Neural progenitor cell (in vitro differentiated cells): Measurements from ENCODE around the gene ZNF691. TPM values are rescaled to one million over a fixed set of nuclear protein-coding genes. Genes with fewer than 3 reads are reported as not detected.
A peak's percentile ranks its signal among the peaks of the same experiment; 100 is the strongest.

Source experiments
- DNase-seq: peaks from one replicate; pipeline ENCODE4 v3.0.0-alpha.2; 2016; ENCODE audit warnings: low spot score
- H2AFZ ChIP-seq: fragments of 200-600 bp; sonication (generic); replicated peaks from 2 replicates; pipeline ENCODE4 v1.6.1; 2016; ENCODE audit warnings: antibody characterized with exemption
- H3F3A ChIP-seq: fragments of 200-600 bp; sonication (generic); 2 replicates; pipeline ENCODE4 v1.6.1; 2016; ENCODE audit warnings: antibody characterized with exemption, low read depth
- H3K27ac ChIP-seq: fragments of 200-600 bp; sonication (generic); 2 replicates; pipeline ENCODE4 v1.5.1; 2016; ENCODE audit warnings: mild to moderate bottlenecking
- H3K27me3 ChIP-seq: fragments of 200-600 bp; sonication (generic); 2 replicates; pipeline ENCODE4 v1.6.1; 2016; ENCODE audit warnings: mild to moderate bottlenecking, moderate library complexity
- H3K36me3 ChIP-seq: fragments of 200-600 bp; sonication (generic); 2 replicates; pipeline ENCODE4 v1.5.1; 2016
- H3K4me1 ChIP-seq: fragments of 200-600 bp; sonication (generic); 2 replicates; pipeline ENCODE4 v1.6.1; 2016; ENCODE audit warnings: mixed run types
- H3K4me2 ChIP-seq: fragments of 200-600 bp; sonication (generic); 2 replicates; pipeline ENCODE4 v1.6.1; 2016
- H3K4me3 ChIP-seq: fragments of 200-600 bp; sonication (generic); 2 replicates; pipeline ENCODE4 v1.5.1; 2016
- H3K79me2 ChIP-seq: fragments of 200-600 bp; sonication (generic); 2 replicates; pipeline ENCODE4 v1.6.1; 2016; ENCODE audit warnings: low read depth
- H3K9ac ChIP-seq: fragments of 200-600 bp; sonication (generic); 2 replicates; pipeline ENCODE4 v1.6.1; 2016
- H3K9me3 ChIP-seq: fragments of 200-600 bp; sonication (generic); 2 replicates; pipeline ENCODE4 v1.5.1; 2016; ENCODE audit warnings: low read depth
- H4K20me1 ChIP-seq: fragments of 200-600 bp; sonication (generic); 2 replicates; pipeline ENCODE4 v1.6.1; 2016; ENCODE audit warnings: low read depth
- H3K27ac Mint-ChIP-seq: 3 replicates; pipeline ENCODE4 v1.8.0; 2021; ENCODE audit warnings: mixed read lengths
- H3K27me3 Mint-ChIP-seq: 2 replicates; pipeline ENCODE4 v1.8.0; 2022; ENCODE audit warnings: low read depth, mild to moderate bottlenecking, inconsistent platforms, moderate library complexity, mixed read lengths; ENCODE audit not compliant: insufficient read depth
- H3K36me3 Mint-ChIP-seq: 3 replicates; pipeline ENCODE4 v1.8.0; 2021; ENCODE audit warnings: mixed read lengths
- H3K4me1 Mint-ChIP-seq: 3 replicates; pipeline ENCODE4 v1.8.0; 2021; ENCODE audit warnings: mixed read lengths
- H3K4me3 Mint-ChIP-seq: 3 replicates; pipeline ENCODE4 v1.8.0; 2021; ENCODE audit warnings: mild to moderate bottlenecking, moderate library complexity, mixed read lengths
- H3K9me3 Mint-ChIP-seq: 3 replicates; pipeline ENCODE4 v1.8.0; 2020; ENCODE audit warnings: mixed read lengths
- EZH2 ChIP-seq: fragments of 200-600 bp; sonication (generic); IDR thresholded peaks from 2 replicates; pipeline ENCODE4 v1.6.1; 2017; ENCODE audit warnings: antibody characterized with exemption, mild to moderate bottlenecking, moderate library complexity
- EZH2phosphoT487 ChIP-seq: fragments of 200-600 bp; sonication (generic); IDR thresholded peaks from 2 replicates; pipeline ENCODE4 v1.6.1; 2017; ENCODE audit warnings: antibody characterized with exemption
- total RNA-seq: library from RNA; depleted of rRNA; stranded (reverse); fragments of >200 nt; gene quantifications from 2 replicates; pipeline ENCODE4 v1.2.3, GENCODE V29; 2015; ENCODE audit warnings: low replicate concordance
- TF ChIP-seq, protein P1 (sequence below): fragments of 200-600 bp; sonication (generic); IDR thresholded peaks from 2 replicates; pipeline ENCODE4 v1.5.1; 2017; ENCODE audit warnings: antibody characterized with exemption, mild to moderate bottlenecking

The ZNF691 gene
- total RNA-seq, 1 donor from 2014 or later = 17.6 TPM

DNA sequence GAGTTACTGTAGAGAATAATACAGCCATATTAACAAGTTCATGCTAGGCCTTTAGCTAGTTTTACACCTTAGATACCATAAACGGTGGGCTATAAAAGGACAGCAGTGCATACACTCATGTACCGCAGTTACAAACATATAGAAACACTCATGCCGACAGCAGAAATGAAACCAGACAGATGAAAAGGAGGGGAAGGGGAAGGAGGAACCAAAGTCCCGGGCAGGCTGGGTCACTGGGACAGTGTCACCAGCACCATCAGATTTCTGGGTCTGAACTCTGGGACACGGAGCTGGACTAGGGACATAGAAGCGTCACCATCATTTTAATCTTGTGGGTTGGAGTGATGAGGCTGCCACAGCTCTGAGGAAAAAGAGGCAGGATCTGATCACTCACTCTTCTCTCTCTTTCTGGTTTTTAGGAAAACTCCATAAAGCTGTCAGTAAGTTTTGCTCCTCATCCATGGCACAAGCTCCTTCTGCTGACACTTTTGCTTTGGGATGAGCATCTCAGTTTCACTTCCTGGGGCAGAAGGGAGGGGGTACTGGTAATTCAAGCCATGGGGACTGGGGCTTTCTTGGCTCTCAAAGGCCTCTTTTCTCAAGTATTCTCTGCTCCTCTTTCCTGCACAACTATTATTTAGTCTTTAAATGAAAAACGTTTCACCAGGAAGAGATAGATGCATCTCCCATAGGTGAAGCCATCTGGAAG lies 7.8 kb upstream of the ZNF691 start:
- peaks cover 2% of the 10 kb centered on the region for H3K4me1 Mint-ChIP-seq
- Histone ChIP-seq H3K4me3 (no peak overlapping the region), H2AFZ (no peak overlapping the region), H3K27ac (no peak overlapping the region), H3K4me1 (no peaks in the 10 kb centered on the region), H3K4me2 (no peak overlapping the region), H4K20me1 (no peaks in the 10 kb centered on the region), H3K9me3 (no peaks in the 10 kb centered on the region), H3K79me2 (no peaks in the 10 kb centered on the region), H3F3A (no peaks in the 10 kb centered on the region), H3K9ac (no peak overlapping the region), H3K27me3 (no peaks in the 10 kb centered on the region), H3K36me3 (no peaks in the 10 kb centered on the region)
- H3K27me3 Mint-ChIP-seq = peaks cover 6% of the 10 kb centered on the region
- no peak overlapping the region for H3K4me3 Mint-ChIP-seq
- H3K36me3 Mint-ChIP-seq = peaks cover 5% of the 10 kb centered on the region
- DNase-seq = no peak
- H3K27ac Mint-ChIP-seq = no peak overlapping the region
- TF ChIP-seq, protein P1, sequence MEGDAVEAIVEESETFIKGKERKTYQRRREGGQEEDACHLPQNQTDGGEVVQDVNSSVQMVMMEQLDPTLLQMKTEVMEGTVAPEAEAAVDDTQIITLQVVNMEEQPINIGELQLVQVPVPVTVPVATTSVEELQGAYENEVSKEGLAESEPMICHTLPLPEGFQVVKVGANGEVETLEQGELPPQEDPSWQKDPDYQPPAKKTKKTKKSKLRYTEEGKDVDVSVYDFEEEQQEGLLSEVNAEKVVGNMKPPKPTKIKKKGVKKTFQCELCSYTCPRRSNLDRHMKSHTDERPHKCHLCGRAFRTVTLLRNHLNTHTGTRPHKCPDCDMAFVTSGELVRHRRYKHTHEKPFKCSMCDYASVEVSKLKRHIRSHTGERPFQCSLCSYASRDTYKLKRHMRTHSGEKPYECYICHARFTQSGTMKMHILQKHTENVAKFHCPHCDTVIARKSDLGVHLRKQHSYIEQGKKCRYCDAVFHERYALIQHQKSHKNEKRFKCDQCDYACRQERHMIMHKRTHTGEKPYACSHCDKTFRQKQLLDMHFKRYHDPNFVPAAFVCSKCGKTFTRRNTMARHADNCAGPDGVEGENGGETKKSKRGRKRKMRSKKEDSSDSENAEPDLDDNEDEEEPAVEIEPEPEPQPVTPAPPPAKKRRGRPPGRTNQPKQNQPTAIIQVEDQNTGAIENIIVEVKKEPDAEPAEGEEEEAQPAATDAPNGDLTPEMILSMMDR = no peak
- no peak for TF ChIP-seq EZH2
- TF ChIP-seq EZH2phosphoT487 = no peak
- H3K9me3 Mint-ChIP-seq = no peaks in the 10 kb centered on the region

DNA sequence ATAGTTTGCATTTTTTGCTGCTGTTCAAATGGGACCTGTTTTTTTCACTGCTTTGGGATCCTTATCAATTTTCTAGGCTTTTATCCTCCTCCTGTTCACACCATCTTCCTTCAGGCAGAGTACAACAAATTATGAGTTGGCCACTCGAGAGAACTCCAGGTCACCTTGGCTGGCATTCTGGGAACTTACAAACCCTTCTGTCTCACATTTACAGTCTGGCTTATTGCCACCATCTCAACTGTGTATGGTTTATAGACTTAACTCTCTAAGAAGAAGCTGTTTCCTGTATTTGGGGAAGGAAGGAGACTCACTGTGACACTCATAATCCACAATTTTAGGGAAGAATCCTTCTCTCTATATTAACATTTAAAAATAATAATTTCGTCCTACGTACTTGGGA lies 5.4 kb upstream of the ZNF691 start:
- Histone ChIP-seq H3K4me2 (no peak overlapping the region), H3K9ac (no peak overlapping the region), H4K20me1 (no peaks in the 10 kb centered on the region), H3K27ac (no peak overlapping the region), H3K4me3 (no peak overlapping the region), H3K4me1 (no peaks in the 10 kb centered on the region), H3K36me3 (no peaks in the 10 kb centered on the region), H3K79me2 (no peaks in the 10 kb centered on the region), H3K27me3 (no peaks in the 10 kb centered on the region), H3K9me3 (no peaks in the 10 kb centered on the region), H2AFZ (no peak overlapping the region), H3F3A (peaks cover 12% of the 10 kb centered on the region)
- peaks cover 4% of the 10 kb centered on the region for H3K27me3 Mint-ChIP-seq
- DNase-seq = no peak
- no peak overlapping the region for H3K27ac Mint-ChIP-seq
- H3K36me3 Mint-ChIP-seq = peaks cover 5% of the 10 kb centered on the region
- peaks cover 2% of the 10 kb centered on the region for H3K4me1 Mint-ChIP-seq
- H3K4me3 Mint-ChIP-seq = no peak overlapping the region
- no peak for TF ChIP-seq EZH2phosphoT487
- no peak for TF ChIP-seq EZH2
- TF ChIP-seq, protein P1 = no peak
- no peaks in the 10 kb centered on the region for H3K9me3 Mint-ChIP-seq

DNA sequence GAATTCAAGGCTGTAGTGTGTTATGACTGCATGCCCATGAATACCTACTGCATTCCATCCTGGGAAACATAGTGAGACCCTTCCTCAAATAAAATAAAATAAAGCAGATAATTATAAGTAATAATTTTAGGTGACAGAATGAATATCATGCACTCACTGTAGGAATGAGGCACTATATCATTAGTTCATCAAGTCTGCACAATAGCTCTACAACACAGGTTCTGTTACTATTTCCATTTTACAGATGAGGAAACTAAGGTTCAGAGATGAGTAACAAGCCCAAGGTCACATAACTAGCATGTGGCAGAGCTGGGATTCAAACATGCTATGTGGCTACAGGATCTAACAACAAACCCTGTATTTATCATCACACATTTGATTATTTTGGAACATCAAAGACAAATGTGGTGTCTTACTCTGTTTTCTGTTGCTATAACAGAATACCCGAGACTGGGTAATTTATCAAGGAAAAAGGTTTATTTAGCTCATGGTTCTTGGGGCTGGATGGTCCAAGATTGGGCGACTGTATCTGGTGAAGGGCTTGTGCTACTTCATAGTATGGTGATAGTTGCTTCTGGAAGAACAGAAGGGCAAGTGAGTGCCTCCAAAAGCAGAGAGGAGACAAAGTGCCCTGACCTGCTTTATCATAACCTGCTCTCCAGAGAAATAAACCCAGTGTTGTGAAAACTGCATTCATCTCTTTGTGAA lies 4.8 kb upstream of the ZNF691 start:
- TF ChIP-seq EZH2phosphoT487 (no peak), EZH2 (no peak)
- TF ChIP-seq, protein P1 = no peak
- H3K9me3 ChIP-seq = no peaks in the 10 kb centered on the region

More for the DNA sequence above, 4.8 kb upstream of the ZNF691 start:
- H3F3A ChIP-seq = peaks cover 12% of the 10 kb centered on the region
- no peak overlapping the region for H2AFZ ChIP-seq
- peaks cover 2% of the 10 kb centered on the region for H3K27me3 Mint-ChIP-seq
- H3K9ac ChIP-seq = no peak overlapping the region
- no peak overlapping the region for H3K27ac ChIP-seq
- H4K20me1 ChIP-seq = no peaks in the 10 kb centered on the region
- H3K36me3 Mint-ChIP-seq = peaks cover 5% of the 10 kb centered on the region
- no peak overlapping the region for H3K4me2 ChIP-seq
- no peaks in the 10 kb centered on the region for H3K9me3 Mint-ChIP-seq
- H3K27ac Mint-ChIP-seq = peak overlapping the region; percentile 11
- H3K4me1 Mint-ChIP-seq = no peaks in the 10 kb centered on the region
- H3K4me3 ChIP-seq = no peak overlapping the region
- no peak overlapping the region for H3K4me3 Mint-ChIP-seq
- no peaks in the 10 kb centered on the region for H3K27me3 ChIP-seq
- no peak for DNase-seq
- no peaks in the 10 kb centered on the region for H3K4me1 ChIP-seq
- no peaks in the 10 kb centered on the region for H3K79me2 ChIP-seq
- no peaks in the 10 kb centered on the region for H3K36me3 ChIP-seq
